HL-60 (cell line): ENCODE results near the gene PRKACB.

Experiments used
- CTCF ChIP-seq: IDR thresholded peaks from one replicate; pipeline ENCODE4 v1.5.1; 2011; ENCODE audit warnings: low read length, control low read depth, inconsistent platforms; ENCODE audit not compliant: insufficient read depth
- POLR2AphosphoS5 ChIP-seq: IDR thresholded peaks from 2 replicates; pipeline ENCODE4 v1.6.1; 2012; ENCODE audit warnings: low read depth

- TF ChIP-seq POLR2AphosphoS5 (no peak), CTCF (no peak)
These were observed 15.6 kb downstream of the PRKACB start for GRCh38 chr1:84159533-84160240.
